OCI-M2 (cell line): ENCODE data around the gene APOBEC3H.
A peak's percentile ranks its signal among the peaks of the same experiment; 100 is the strongest.

Source experiments
- DNase-seq: peaks from one replicate; lab custom pipeline; 2025; ENCODE audit not compliant: unreplicated experiment; lab: John Stamatoyannopoulos, UW

APOBEC3H gene

GRCh38 chr22:39108487-39108886, 11.4 kb downstream of the APOBEC3H start:
- no peak for DNase-seq

- DNase-seq: no peak
Measured at GRCh38 chr22:39109361-39109760, 12.3 kb downstream of the APOBEC3H start.

- no peak for DNase-seq
Measured at GRCh38 chr22:39110631-39111561, 13.9 kb downstream of the APOBEC3H start.

GRCh38 chr22:39114112-39114511, 17.1 kb downstream of the APOBEC3H start:
- no peak for DNase-seq

GRCh38 chr22:39115570-39115969, 18.5 kb downstream of the APOBEC3H start:
- DNase-seq: no peak

GRCh38 chr22:39115977-39116621, 19.1 kb downstream of the APOBEC3H start:
- no peak for DNase-seq

GRCh38 chr22:39117585-39118191, 20.6 kb downstream of the APOBEC3H start:
- peak; percentile 14 for DNase-seq

- DNase-seq: no peak
Measured at GRCh38 chr22:39120983-39121382, 23.9 kb downstream of the APOBEC3H start.

GRCh38 chr22:39122772-39123470, 25.9 kb downstream of the APOBEC3H start:
- no peak for DNase-seq

- no peak for DNase-seq
Measured at GRCh38 chr22:39123751-39124581, 26.9 kb downstream of the APOBEC3H start.

GRCh38 chr22:39125622-39126021, 28.6 kb downstream of the APOBEC3H start:
- DNase-seq: no peak

GRCh38 chr22:39128508-39128907, 31.5 kb downstream of the APOBEC3H start:
- DNase-seq: no peak

- no peak for DNase-seq
Measured at GRCh38 chr22:39129081-39129480, 32.0 kb downstream of the APOBEC3H start.

GRCh38 chr22:39129746-39130145, 32.7 kb downstream of the APOBEC3H start:
- no peak for DNase-seq

GRCh38 chr22:39130152-39130704, 33.2 kb downstream of the APOBEC3H start:
- DNase-seq: no peak

- DNase-seq: no peak
Measured at GRCh38 chr22:39130892-39131855, 34.1 kb downstream of the APOBEC3H start.

- DNase-seq: no peak
Measured at GRCh38 chr22:39132281-39132680, 35.2 kb downstream of the APOBEC3H start.

- no peak for DNase-seq
Measured at GRCh38 chr22:39132871-39133524, 36.0 kb downstream of the APOBEC3H start.
